HCT116 (cell line): ENCODE data around the gene GGT7. TPM values are rescaled to one million over a fixed set of nuclear protein-coding genes. Genes with fewer than 3 reads are reported as not detected.

ENCODE experiments used
- ATAC-seq: fragments of 200-7000 bp; cut with Tn5 transposase; 2 replicates; pipeline ENCODE4 v1.9.1; 2020; ENCODE audit warnings: mild to moderate bottlenecking, moderate library complexity
- BruUV-seq: library from RNA; stranded (reverse); fragments of 400-500 nt; replicated peaks from 2 replicates; lab custom pipeline; 2021; lab: Mats Ljungman, UMichigan
- CTCF ChIA-PET: fragments of 300-600 bp; sonication (Branson Sonifier 250); formaldehyde crosslinking; loops from one replicate; lab custom pipeline; 2021; ENCODE audit warnings: antibody characterized with exemption; lab: Charles Lee
- POLR2A ChIA-PET: fragments of 300-600, 350-600 bp; sonication (Branson Sonifier 250); formaldehyde crosslinking; loops from one replicate; lab custom pipeline; 2021; ENCODE audit warnings: antibody characterized with exemption; lab: Charles Lee
- RAD21 ChIA-PET, 2 experiments: fragments of 300-600 bp; sonication (Branson Sonifier 250); formaldehyde crosslinking; loops; one replicate each; lab custom pipeline; 2023; ENCODE audit warnings: low total read pairs in 2 of 2; ENCODE audit not compliant: uncharacterized antibody in 2 of 2, unreplicated experiment in 2 of 2, low non-redundant PET in 1 of 2; lab: Charles Lee
- DNase-seq: peaks from one replicate; pipeline ENCODE4 v3.0.0-alpha.2; 2010; ENCODE audit warnings: low read depth, low spot score
- H2AFZ ChIP-seq: fragments of 200-600 bp; shearing (Covaris generic), sonication (generic); 2 replicates; pipeline ENCODE4 v1.6.1; 2017; ENCODE audit warnings: low read depth, mixed run types, mixed read lengths, antibody characterized with exemption, low read length; ENCODE audit not compliant: poor library complexity, severe bottlenecking
- H3K27ac ChIP-seq: 2 replicates; pipeline ENCODE4 v1.5.1; 2012; ENCODE audit warnings: low read depth, low read length
- H3K27me3 ChIP-seq: fragments of 200-600 bp; sonication (generic); 2 replicates; pipeline ENCODE4 v1.6.1; 2016; ENCODE audit warnings: mixed run types, low read length, mixed read lengths; ENCODE audit not compliant: insufficient read depth
- H3K36me3 ChIP-seq, 2 experiments: fragments of 200-500 bp in 1 of 2; fragments of 200-600 bp in 1 of 2; sonication (Bioruptor generic) in 1 of 2; sonication (generic) in 1 of 2; 2 replicates each; pipeline versions ENCODE4 v1.5.1 to v1.6.1; 2014 to 2016; ENCODE audit warnings: low read length in 2 of 2, inconsistent platforms in 1 of 2, mixed read lengths in 1 of 2, mixed run types in 1 of 2; ENCODE audit not compliant: insufficient read depth in 2 of 2, control insufficient read depth in 1 of 2
- H3K4me1 ChIP-seq, 2 experiments: fragments of 200-600 bp in 1 of 2; sonication (generic) in 1 of 2; 2 replicates each; pipeline versions ENCODE4 v1.5.1 to v1.6.1; 2012 to 2017; ENCODE audit warnings: low read length in 2 of 2, inconsistent platforms in 1 of 2, mild to moderate bottlenecking in 1 of 2, mixed read lengths in 1 of 2, mixed run types in 1 of 2, moderate library complexity in 1 of 2; ENCODE audit not compliant: insufficient read depth in 2 of 2, control insufficient read depth in 1 of 2
- H3K4me2 ChIP-seq: fragments of 200-600 bp; sonication (generic); 2 replicates; pipeline ENCODE4 v1.6.1; 2017; ENCODE audit warnings: mixed run types, low read length, mixed read lengths
- H3K4me3 ChIP-seq, 2 experiments: fragments of 200-600 bp in 1 of 2; sonication (generic) in 1 of 2; replicated peaks in 1 of 2; 2 replicates each; pipeline ENCODE4 v1.5.1; 2011 to 2016; ENCODE audit warnings: low read length in 2 of 2, control low read depth in 1 of 2, low read depth in 1 of 2, mild to moderate bottlenecking in 1 of 2, mixed read lengths in 1 of 2, mixed run types in 1 of 2
- H3K79me2 ChIP-seq: fragments of 200-600 bp; sonication (generic); 2 replicates; pipeline ENCODE4 v1.6.1; 2017; ENCODE audit warnings: mild to moderate bottlenecking, mixed run types, low read length, moderate library complexity, mixed read lengths; ENCODE audit not compliant: insufficient read depth
- H3K9ac ChIP-seq: fragments of 200-600 bp; sonication (generic); 2 replicates; pipeline ENCODE4 v1.6.1; 2016; ENCODE audit warnings: low read length, mixed read lengths
- H3K9me2 ChIP-seq: fragments of 200-600 bp; sonication (generic), shearing (Covaris generic); 2 replicates; pipeline ENCODE4 v1.6.1; 2017; ENCODE audit warnings: mixed run types, mild to moderate bottlenecking, moderate library complexity; ENCODE audit not compliant: insufficient read depth
- H3K9me3 ChIP-seq, 2 experiments: fragments of 200-500 bp in 1 of 2; fragments of 200-600 bp in 1 of 2; sonication (Bioruptor generic) in 1 of 2; sonication (generic) in 1 of 2; 2 replicates each; pipeline ENCODE4 v1.6.1; 2014 to 2017; ENCODE audit warnings: low read length in 2 of 2, mixed read lengths in 2 of 2, inconsistent platforms in 1 of 2, low read depth in 1 of 2, mild to moderate bottlenecking in 1 of 2, mixed run types in 1 of 2, moderate library complexity in 1 of 2; ENCODE audit not compliant: control insufficient read depth in 1 of 2, insufficient read depth in 1 of 2
- H4K20me1 ChIP-seq: fragments of 200-600 bp; sonication (generic), shearing (Covaris generic); 2 replicates; pipeline ENCODE4 v1.6.1; 2017; ENCODE audit warnings: mixed run types, mild to moderate bottlenecking, moderate library complexity; ENCODE audit not compliant: insufficient read depth
- ATF3 ChIP-seq: IDR thresholded peaks from 2 replicates; pipeline ENCODE4 v1.6.1; 2012
- EZH2 ChIP-seq: fragments of 200-600 bp; sonication (generic); IDR thresholded peaks from 2 replicates; pipeline ENCODE4 v1.6.1; 2017; ENCODE audit warnings: antibody characterized with exemption, mixed run types
- POLR2A ChIP-seq: IDR thresholded peaks from 2 replicates; pipeline ENCODE4 v1.7.0; 2011; ENCODE audit warnings: borderline replicate concordance; ENCODE audit not compliant: insufficient read depth, insufficient read length; ENCODE audit errors: extremely low read depth
- POLR2AphosphoS5 ChIP-seq: IDR thresholded peaks from 2 replicates; pipeline ENCODE4 v1.6.1; 2011; ENCODE audit warnings: mild to moderate bottlenecking, low read depth, low read length, moderate library complexity
- RAD21 ChIP-seq: IDR thresholded peaks from 2 replicates; pipeline ENCODE4 v1.6.1; 2012; ENCODE audit warnings: low read depth, mild to moderate bottlenecking
- REST ChIP-seq: IDR thresholded peaks from 2 replicates; pipeline ENCODE4 v1.6.1; 2012; ENCODE audit warnings: low read depth
- TCF7L2 ChIP-seq: IDR thresholded peaks from 2 replicates; pipeline ENCODE4 v1.7.0; 2011; ENCODE audit warnings: borderline replicate concordance, inconsistent platforms; ENCODE audit not compliant: insufficient read depth, insufficient read length; ENCODE audit errors: extremely low read depth
- ZBTB33 ChIP-seq: IDR thresholded peaks from 2 replicates; pipeline ENCODE4 v1.6.1; 2011; ENCODE audit warnings: mild to moderate bottlenecking, low read length, moderate library complexity; ENCODE audit not compliant: insufficient replicate concordance; ENCODE audit errors: extremely low read depth
- ZFX ChIP-seq: fragments of 450-650 bp; IDR thresholded peaks from 2 replicates; pipeline ENCODE4 v1.6.1; 2017
- ZNF274 ChIP-seq: fragments of 200-500 bp; sonication (Bioruptor generic); IDR thresholded peaks from 2 replicates; pipeline ENCODE4 v1.6.1; 2014; ENCODE audit warnings: mild to moderate bottlenecking, low read depth, low read length, inconsistent platforms
- intact Hi-C: fragments of 100-400 bp; cut with micrococcal nuclease; formaldehyde crosslinking; loops from 2 replicates; pipeline ENCODE4 v1.10.0; 2022
- total RNA-seq: library from RNA; stranded (reverse); gene quantifications from one replicate; pipeline ENCODE4 v1.2.1, GENCODE V29; 2021; ENCODE audit not compliant: unreplicated experiment

GGT7 gene
- total RNA-seq, 1 experiment from 2014 or later = 9.4 TPM

- no peak for TF ChIP-seq ZFX
- TF ChIP-seq ZNF274 = no peak
- no peak for TF ChIP-seq RAD21
Observed at GRCh38 chr20:34824026-34824425, 48.6 kb downstream of the GGT7 start (continued).

GRCh38 chr20:34820805-34821578 lies 51.7 kb downstream of the GGT7 start:
- Histone ChIP-seq H4K20me1 (peaks cover 8% of the 10 kb centered on the region; the same call in 1 of the 2 replicates), H3K4me3 (no peak overlapping the region), H3K9ac (no peak overlapping the region), H3K27ac (no peak overlapping the region), H3K4me2 (no peak overlapping the region), H3K36me3 (no peaks in the 10 kb centered on the region), H3K4me1 (peaks cover 11 to 12% of the 10 kb centered on the region in 2 experiments), H3K9me2 (no peaks in the 10 kb centered on the region), H3K27me3 (no peaks in the 10 kb centered on the region), H3K79me2 (peaks cover 85% of the 10 kb centered on the region), H3K9me3 (no peaks in the 10 kb centered on the region), H2AFZ (no peak overlapping the region)
- ChIA-PET POLR2A (no interaction called here), CTCF (no interaction called here), RAD21 (no interaction called here)
- DNase-seq = no peak
- no peak for TF ChIP-seq ATF3
- no peak for TF ChIP-seq POLR2A
- no peak for TF ChIP-seq REST
- no peak for TF ChIP-seq ZBTB33
- TF ChIP-seq EZH2 = no peak
- no peak for TF ChIP-seq TCF7L2
- TF ChIP-seq POLR2AphosphoS5 = no peak
- no TSS peak for BruUV-seq
- ATAC-seq = no peak
- intact Hi-C loops = no loop called here
